ENCODE results near the gene POLA1.

DNA sequence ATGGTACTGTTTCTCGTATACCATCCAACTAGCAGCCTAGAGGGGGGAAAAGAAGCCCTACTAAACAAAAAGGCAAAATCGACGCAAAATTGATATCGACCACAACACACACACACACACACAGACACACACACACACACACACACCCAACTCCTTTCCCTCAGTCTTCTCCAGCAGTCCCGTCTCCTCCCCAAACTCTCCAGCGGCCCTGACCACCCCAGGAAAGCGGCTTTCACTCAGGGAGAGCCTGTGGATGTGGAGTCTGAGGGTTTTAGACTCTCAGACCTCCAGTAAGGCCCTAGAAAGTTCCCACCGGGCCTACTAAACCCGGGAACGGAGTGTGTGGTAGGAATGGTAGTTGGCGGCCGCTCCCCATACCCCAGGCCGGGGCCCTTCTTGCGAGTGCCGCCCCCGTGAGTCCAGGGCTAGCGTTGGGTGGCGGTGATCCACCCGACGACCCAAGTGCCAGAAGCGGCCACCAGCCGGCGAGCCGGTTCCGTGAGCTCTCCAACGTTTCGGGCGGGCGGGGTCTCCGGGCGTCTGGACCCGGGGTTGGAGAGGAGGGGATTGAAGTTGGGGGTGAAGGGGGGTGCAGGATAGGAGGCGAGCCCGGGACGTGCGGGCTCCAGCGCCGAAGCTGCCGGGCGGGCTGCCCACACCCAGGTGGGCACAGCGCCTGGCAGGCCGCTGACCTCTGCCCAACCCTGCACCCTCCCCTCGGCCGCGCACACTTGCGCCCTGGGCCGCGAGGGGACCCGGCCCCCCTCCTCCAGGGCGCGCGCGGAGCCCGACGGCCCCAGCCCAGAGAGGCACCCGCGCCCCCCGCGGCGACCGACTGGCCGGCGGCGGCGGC, 308.3 kb downstream of the POLA1 start:
- no peak for TF ChIP-seq EZH2 (IDR thresholded peaks at IDR 0.05; ENCODE audit: borderline replicate concordance, insufficient read depth, low read length, poor library complexity, severe bottlenecking)
- no peak for TF ChIP-seq EP300 (conservative IDR thresholded peaks at IDR 0.05; ENCODE audit: poor library complexity, severe bottlenecking)
- TF ChIP-seq, protein P1, sequence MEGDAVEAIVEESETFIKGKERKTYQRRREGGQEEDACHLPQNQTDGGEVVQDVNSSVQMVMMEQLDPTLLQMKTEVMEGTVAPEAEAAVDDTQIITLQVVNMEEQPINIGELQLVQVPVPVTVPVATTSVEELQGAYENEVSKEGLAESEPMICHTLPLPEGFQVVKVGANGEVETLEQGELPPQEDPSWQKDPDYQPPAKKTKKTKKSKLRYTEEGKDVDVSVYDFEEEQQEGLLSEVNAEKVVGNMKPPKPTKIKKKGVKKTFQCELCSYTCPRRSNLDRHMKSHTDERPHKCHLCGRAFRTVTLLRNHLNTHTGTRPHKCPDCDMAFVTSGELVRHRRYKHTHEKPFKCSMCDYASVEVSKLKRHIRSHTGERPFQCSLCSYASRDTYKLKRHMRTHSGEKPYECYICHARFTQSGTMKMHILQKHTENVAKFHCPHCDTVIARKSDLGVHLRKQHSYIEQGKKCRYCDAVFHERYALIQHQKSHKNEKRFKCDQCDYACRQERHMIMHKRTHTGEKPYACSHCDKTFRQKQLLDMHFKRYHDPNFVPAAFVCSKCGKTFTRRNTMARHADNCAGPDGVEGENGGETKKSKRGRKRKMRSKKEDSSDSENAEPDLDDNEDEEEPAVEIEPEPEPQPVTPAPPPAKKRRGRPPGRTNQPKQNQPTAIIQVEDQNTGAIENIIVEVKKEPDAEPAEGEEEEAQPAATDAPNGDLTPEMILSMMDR (IDR thresholded peaks at IDR 0.05; ENCODE audit: poor library complexity, severe bottlenecking): no peak
- TF ChIP-seq POLR2AphosphoS5 (IDR thresholded peaks at IDR 0.05): no peak
- TF ChIP-seq SMC3 (conservative IDR thresholded peaks at IDR 0.05; ENCODE audit: poor library complexity): no peak
- no peak for TF ChIP-seq TAF1 (IDR thresholded peaks at IDR 0.05; ENCODE audit: low read depth)
- no peak for TF ChIP-seq REST (IDR thresholded peaks at IDR 0.05; ENCODE audit: borderline replicate concordance)
- no peak for TF ChIP-seq RAD21 (conservative IDR thresholded peaks at IDR 0.05)
- TF ChIP-seq MXI1 (conservative IDR thresholded peaks at IDR 0.05; ENCODE audit: poor library complexity, severe bottlenecking): no peak
